Measurements from ENCODE around the gene SCN2A.

The SCN2A gene

GRCh38 chr2:165435611-165436010 is 196.4 kb downstream of the SCN2A start:
- H3K4me3 ChIP-seq (IDR thresholded peaks at IDR 0.05; ENCODE audit: insufficient read depth, low read depth, low read length), result no peak overlapping the region

DNA sequence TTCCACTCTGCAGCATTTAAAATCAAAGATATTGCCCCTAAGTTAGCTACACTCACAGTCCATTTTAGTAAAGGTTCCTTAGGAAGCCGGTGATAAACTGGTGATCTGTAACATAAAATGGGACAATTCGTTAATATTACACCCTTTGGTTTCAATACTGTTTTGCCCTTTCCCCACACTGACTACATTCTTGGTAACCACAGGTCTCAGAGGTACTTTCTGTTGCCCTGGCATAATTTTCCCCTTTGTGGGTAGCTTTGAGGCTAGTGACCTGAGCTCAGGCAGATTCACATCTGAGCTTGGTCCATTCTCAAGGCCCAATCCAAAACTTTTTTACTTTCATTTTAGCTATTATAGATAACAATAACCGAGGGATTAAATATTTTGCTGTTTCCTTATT is 197.3 kb downstream of the SCN2A start:
- no peaks in the 10 kb centered on the region for H3K27me3 ChIP-seq (ENCODE audit: insufficient read depth, low read depth)
- no peaks in the 10 kb centered on the region for H4K20me1 ChIP-seq (ENCODE audit: insufficient read depth)
- H3K4me3 ChIP-seq (IDR thresholded peaks at IDR 0.05; ENCODE audit: insufficient read depth, low read depth, low read length), result peak overlapping the region; percentile 43
- no peak overlapping the region for H3K27ac ChIP-seq
- H3K4me2 ChIP-seq, result peak overlapping the region; percentile 56
- peaks cover 27% of the 10 kb centered on the region for H3K4me1 ChIP-seq (ENCODE audit: low read depth, poor library complexity, severe bottlenecking)
- H3K79me2 ChIP-seq (ENCODE audit: insufficient read depth, low read depth), result no peaks in the 10 kb centered on the region
- H2AFZ ChIP-seq (ENCODE audit: low read depth), result no peak overlapping the region
- no peaks in the 10 kb centered on the region for H3K36me3 ChIP-seq (ENCODE audit: insufficient read depth)
- TF ChIP-seq, protein P1, sequence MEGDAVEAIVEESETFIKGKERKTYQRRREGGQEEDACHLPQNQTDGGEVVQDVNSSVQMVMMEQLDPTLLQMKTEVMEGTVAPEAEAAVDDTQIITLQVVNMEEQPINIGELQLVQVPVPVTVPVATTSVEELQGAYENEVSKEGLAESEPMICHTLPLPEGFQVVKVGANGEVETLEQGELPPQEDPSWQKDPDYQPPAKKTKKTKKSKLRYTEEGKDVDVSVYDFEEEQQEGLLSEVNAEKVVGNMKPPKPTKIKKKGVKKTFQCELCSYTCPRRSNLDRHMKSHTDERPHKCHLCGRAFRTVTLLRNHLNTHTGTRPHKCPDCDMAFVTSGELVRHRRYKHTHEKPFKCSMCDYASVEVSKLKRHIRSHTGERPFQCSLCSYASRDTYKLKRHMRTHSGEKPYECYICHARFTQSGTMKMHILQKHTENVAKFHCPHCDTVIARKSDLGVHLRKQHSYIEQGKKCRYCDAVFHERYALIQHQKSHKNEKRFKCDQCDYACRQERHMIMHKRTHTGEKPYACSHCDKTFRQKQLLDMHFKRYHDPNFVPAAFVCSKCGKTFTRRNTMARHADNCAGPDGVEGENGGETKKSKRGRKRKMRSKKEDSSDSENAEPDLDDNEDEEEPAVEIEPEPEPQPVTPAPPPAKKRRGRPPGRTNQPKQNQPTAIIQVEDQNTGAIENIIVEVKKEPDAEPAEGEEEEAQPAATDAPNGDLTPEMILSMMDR (conservative IDR thresholded peaks at IDR 0.05; ENCODE audit: low read depth, low read length), result no peak
- no peak overlapping the region for H3K9ac ChIP-seq

More at GRCh38 chr2:165435611-165436010, 196.4 kb downstream of the SCN2A start:
- Histone ChIP-seq H4K20me1 (ENCODE audit: insufficient read depth) (no peaks in the 10 kb centered on the region), H3K36me3 (ENCODE audit: insufficient read depth) (no peaks in the 10 kb centered on the region), H3K79me2 (ENCODE audit: insufficient read depth, low read depth) (no peaks in the 10 kb centered on the region), H3K9ac (no peak overlapping the region), H3K4me1 (ENCODE audit: low read depth, poor library complexity, severe bottlenecking) (peaks cover 27% of the 10 kb centered on the region), H3K27ac (no peak overlapping the region), H2AFZ (ENCODE audit: low read depth) (no peak overlapping the region), H3K4me2 (no peak overlapping the region; the same call in 1 of the 2 replicates), H3K27me3 (ENCODE audit: insufficient read depth, low read depth) (no peaks in the 10 kb centered on the region)
- TF ChIP-seq, protein P1 (conservative IDR thresholded peaks at IDR 0.05; ENCODE audit: low read depth, low read length), result no peak

DNA sequence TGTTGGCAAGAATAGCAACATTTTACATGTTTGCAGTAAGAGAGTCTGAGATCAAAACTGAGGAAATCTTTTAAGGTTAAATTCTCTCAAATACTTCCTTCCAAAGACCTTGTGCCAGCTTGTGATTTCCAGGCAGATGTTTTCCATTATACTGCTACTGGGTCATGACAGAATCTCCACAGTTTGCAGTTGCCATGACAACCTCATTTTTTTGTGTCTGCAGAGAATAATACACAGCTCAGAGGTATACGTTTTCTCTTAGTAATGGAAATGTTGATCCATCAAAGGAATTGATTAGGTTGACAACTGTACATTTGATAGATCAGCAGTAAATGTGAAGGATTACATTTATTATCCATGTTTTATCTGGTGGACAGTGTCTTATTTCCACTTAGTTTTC is 201.2 kb downstream of the SCN2A start:
- H3K4me2 ChIP-seq, result no peak overlapping the region
- no peak overlapping the region for H2AFZ ChIP-seq (ENCODE audit: low read depth)
- TF ChIP-seq, protein P1 (conservative IDR thresholded peaks at IDR 0.05; ENCODE audit: low read depth, low read length), result no peak
- H3K36me3 ChIP-seq (ENCODE audit: insufficient read depth), result no peaks in the 10 kb centered on the region
- H3K4me3 ChIP-seq (IDR thresholded peaks at IDR 0.05; ENCODE audit: insufficient read depth, low read depth, low read length), result no peak overlapping the region
- H3K27me3 ChIP-seq (ENCODE audit: insufficient read depth, low read depth), result no peaks in the 10 kb centered on the region
- H3K9ac ChIP-seq, result no peak overlapping the region
- no peak overlapping the region for H3K27ac ChIP-seq
- peaks cover 27% of the 10 kb centered on the region for H3K4me1 ChIP-seq (ENCODE audit: low read depth, poor library complexity, severe bottlenecking)
- no peaks in the 10 kb centered on the region for H4K20me1 ChIP-seq (ENCODE audit: insufficient read depth)
- H3K79me2 ChIP-seq (ENCODE audit: insufficient read depth, low read depth), result no peaks in the 10 kb centered on the region

Data from KMS-11 (cell line).